ENCODE data around the gene POLR1H. TPM values are rescaled to one million over a fixed set of nuclear protein-coding genes. Genes with fewer than 3 reads are reported as not detected.

POLR1H gene
- total RNA-seq, 2 experiments from 2014 or later: 49.6 to 52.7 TPM

GRCh38 chr6:30060606-30061091 lies 416 bp upstream of the POLR1H start:
- ChIA-PET POLR2A (interaction anchor here (1.0 to 1.7 kb wide), 2 partner anchors 96 to 311 kb away, joined by 3 to 6 read pairs; no protein-coding TSS in a partner anchor), CTCF (interaction anchor here (1.0 to 1.1 kb wide), 3 partner anchors 41 to 92 kb away, joined by 3 to 4 read pairs (median 3); no protein-coding TSS in a partner anchor)

- POLR2A ChIA-PET: no interaction called here
Measured at GRCh38 chr6:30061858-30062458, 893 bp downstream of the POLR1H start.

GRCh38 chr6:30062471-30063178 lies 1.6 kb downstream of the POLR1H start:
- CTCF ChIA-PET: interaction anchor here (0.7 kb wide), 1 partner anchor 69 kb away, joined by 3 read pairs; no protein-coding TSS in a partner anchor
- POLR2A ChIA-PET: interaction anchor here (0.6 to 0.7 kb wide), 3 partner anchors 70 to 412 kb away, joined by 4 to 6 read pairs (median 5); no protein-coding TSS in a partner anchor

More at GRCh38 chr6:30061858-30062458, 893 bp downstream of the POLR1H start:
- CTCF ChIA-PET: interaction anchor here (0.7 kb wide), 1 partner anchor 69 kb away, joined by 3 read pairs; no protein-coding TSS in a partner anchor

- ChIA-PET CTCF (no interaction called here), POLR2A (no interaction called here)
Measured at GRCh38 chr6:30063315-30063714, 2.2 kb downstream of the POLR1H start.

GRCh38 chr6:30066082-30066481 lies 5.0 kb downstream of the POLR1H start:
- ChIA-PET CTCF (interaction anchor here (1.1 to 1.2 kb wide), 2 partner anchors 30 to 38 kb away, joined by 4 read pairs; no protein-coding TSS in a partner anchor), POLR2A (no interaction called here)

GRCh38 chr6:30066577-30067459 lies 5.8 kb downstream of the POLR1H start, which contains the start of gene PPP1R11:
Gene PPP1R11 (plus strand): TSS chr6:30067198. CDS start chr6:30067411, 213 bp downstream.
- POLR2A ChIA-PET: no interaction called here
- CTCF ChIA-PET: interaction anchor here (1.1 to 1.2 kb wide), 2 partner anchors 29 to 38 kb away, joined by 4 read pairs; no protein-coding TSS in a partner anchor

- ChIA-PET POLR2A (no interaction called here), CTCF (no interaction called here)
Measured at GRCh38 chr6:30067460-30068139, 6.5 kb downstream of the POLR1H start.

GRCh38 chr6:30071081-30071818 lies 10.2 kb downstream of the POLR1H start:
- CTCF ChIA-PET: no interaction called here

GRCh38 chr6:30071858-30072257 lies 10.8 kb downstream of the POLR1H start:
- CTCF ChIA-PET: no interaction called here

More at GRCh38 chr6:30071081-30071818, 10.2 kb downstream of the POLR1H start:
- POLR2A ChIA-PET: no interaction called here

GRCh38 chr6:30073489-30074235 lies 12.6 kb downstream of the POLR1H start:
- CTCF ChIA-PET: interaction anchor here (1.0 to 2.6 kb wide), 2 partner anchors 29 to 57 kb away, joined by 5 to 7 read pairs; no protein-coding TSS in a partner anchor
- POLR2A ChIA-PET: no interaction called here

More at GRCh38 chr6:30071858-30072257, 10.8 kb downstream of the POLR1H start:
- POLR2A ChIA-PET: no interaction called here

GRCh38 chr6:30074331-30075093 lies 13.4 kb downstream of the POLR1H start:
- ChIA-PET POLR2A (no interaction called here), CTCF (interaction anchor here (1.0 to 2.6 kb wide), 2 partner anchors 29 to 57 kb away, joined by 5 to 7 read pairs; no protein-coding TSS in a partner anchor)

GRCh38 chr6:30075094-30075789 lies 14.2 kb downstream of the POLR1H start, which contains the start of gene RNF39:
Gene RNF39 (minus strand): TSS chr6:30075769. CDS start chr6:30075585, 184 bp downstream.
- POLR2A ChIA-PET: no interaction called here

GRCh38 chr6:30075790-30076732 lies 15.0 kb downstream of the POLR1H start:
- CTCF ChIA-PET: interaction anchor here (1.3 to 2.6 kb wide), 2 partner anchors 27 to 55 kb away, joined by 5 to 7 read pairs; no protein-coding TSS in a partner anchor
- POLR2A ChIA-PET: no interaction called here

More at GRCh38 chr6:30075094-30075789, 14.2 kb downstream of the POLR1H start, which contains the start of gene RNF39:
- CTCF ChIA-PET: interaction anchor here (1.3 to 2.6 kb wide), 2 partner anchors 28 to 56 kb away, joined by 5 to 7 read pairs; no protein-coding TSS in a partner anchor

GRCh38 chr6:30077218-30077617 lies 16.2 kb downstream of the POLR1H start:
- ChIA-PET POLR2A (no interaction called here), CTCF (no interaction called here)

GRCh38 chr6:30087876-30088275 lies 26.8 kb downstream of the POLR1H start:
- POLR2A ChIA-PET: no interaction called here
- CTCF ChIA-PET: no interaction called here

Data from activated CD8-positive, alpha-beta memory T cell treated with anti-CD3 and anti-CD28 coated beads for 36 hours (primary cell).